NCI-H1048 (cell line): ENCODE results near the gene IFT22.
"Not testable (repeated sequence)": the region's sequence is repeated elsewhere in the genome, so short reads cannot be mapped to it uniquely, and the experiment has no call there.

Source experiments
- DNase-seq: peaks from one replicate; lab custom pipeline; 2025; lab: John Stamatoyannopoulos, UW

The IFT22 gene

DNA sequence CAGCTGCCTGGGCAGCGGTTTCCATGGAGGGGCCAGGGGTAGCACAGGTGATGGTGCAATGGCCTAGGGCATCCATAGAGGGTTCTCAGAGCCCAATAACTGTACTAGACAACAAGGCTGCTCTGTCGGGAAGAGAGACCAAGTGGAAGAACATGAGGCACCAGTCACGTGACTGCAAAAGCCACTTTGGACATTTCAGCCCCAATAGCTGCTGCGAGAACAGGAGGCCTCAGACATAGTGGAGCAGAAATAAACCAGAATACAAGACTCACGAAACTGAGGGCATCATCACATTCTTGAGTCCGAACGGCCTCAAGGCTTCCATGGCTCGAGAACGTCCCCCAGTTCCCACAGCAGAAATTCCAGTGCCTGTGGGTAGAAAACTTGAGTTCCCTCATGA, 44.5 kb downstream of the IFT22 start:
- no peak for DNase-seq

- no peak for DNase-seq
These were observed 48.4 kb downstream of the IFT22 start for GRCh38 chr7:101273206-101273605.

- no peak for DNase-seq
These were observed 50.6 kb downstream of the IFT22 start for GRCh38 chr7:101271021-101271420.

- DNase-seq = no peak
These were observed 51.9 kb downstream of the IFT22 start for GRCh38 chr7:101269664-101270063.

DNA sequence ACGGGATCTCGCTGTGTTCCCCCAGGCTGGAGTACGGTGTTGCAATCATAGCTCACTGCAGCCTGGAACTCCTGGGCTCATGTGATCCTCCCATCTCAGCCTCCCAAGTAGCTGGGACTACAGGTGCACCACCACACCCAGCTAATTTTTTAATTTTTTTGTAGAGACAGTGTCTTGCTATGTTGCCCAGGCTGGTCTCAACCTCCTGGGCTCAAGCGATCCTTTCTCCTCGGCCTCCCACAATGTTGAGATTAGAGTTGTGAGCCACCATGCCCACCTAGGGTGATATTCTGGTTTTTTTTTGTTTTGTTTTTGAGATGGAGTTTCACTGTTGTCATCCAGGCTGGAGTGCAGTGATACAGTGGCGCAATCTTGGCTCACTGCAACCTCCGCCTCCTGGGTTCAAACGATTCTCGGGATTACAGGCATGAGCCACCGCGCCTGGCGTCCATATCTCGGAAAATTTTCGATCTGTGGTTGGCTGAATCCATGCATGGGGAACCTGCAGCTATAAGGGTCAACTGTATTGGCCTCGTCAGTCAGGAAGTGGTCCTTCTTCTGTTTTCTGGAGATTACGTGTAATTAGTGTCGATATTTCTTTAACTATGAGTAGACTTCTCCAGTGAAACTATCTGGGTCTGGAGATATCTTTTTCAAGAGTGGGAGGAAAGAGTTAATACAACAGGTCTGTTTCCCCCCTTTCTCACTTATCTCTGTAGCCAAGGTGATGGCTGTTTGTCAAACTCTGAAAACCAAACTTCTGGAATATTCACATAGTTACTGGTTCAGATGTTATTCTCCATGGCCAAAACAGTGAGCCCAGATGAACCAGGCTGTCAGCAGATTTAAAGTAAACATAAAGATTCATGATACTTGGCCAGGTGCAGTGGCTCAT, 55.7 kb downstream of the IFT22 start:
- DNase-seq = no peak

- DNase-seq = not testable (repeated sequence)
These were observed 57.4 kb downstream of the IFT22 start for GRCh38 chr7:101264102-101264706.
